Measurements from ENCODE around the gene OLFML3.
"Not testable (repeated sequence)": the region's sequence is repeated elsewhere in the genome, so short reads cannot be mapped to it uniquely, and the experiment has no call there.

Gene OLFML3, protein sequence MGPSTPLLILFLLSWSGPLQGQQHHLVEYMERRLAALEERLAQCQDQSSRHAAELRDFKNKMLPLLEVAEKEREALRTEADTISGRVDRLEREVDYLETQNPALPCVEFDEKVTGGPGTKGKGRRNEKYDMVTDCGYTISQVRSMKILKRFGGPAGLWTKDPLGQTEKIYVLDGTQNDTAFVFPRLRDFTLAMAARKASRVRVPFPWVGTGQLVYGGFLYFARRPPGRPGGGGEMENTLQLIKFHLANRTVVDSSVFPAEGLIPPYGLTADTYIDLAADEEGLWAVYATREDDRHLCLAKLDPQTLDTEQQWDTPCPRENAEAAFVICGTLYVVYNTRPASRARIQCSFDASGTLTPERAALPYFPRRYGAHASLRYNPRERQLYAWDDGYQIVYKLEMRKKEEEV

GRCh38 chr1:113978863-113979702, at the start of gene OLFML3:
Gene OLFML3 (plus strand): TSS chr1:113979474. CDS start chr1:113979517, 43 bp downstream.
- peak; percentile 81 for DNase-seq

GRCh38 chr1:113929750-113930498, 49.4 kb upstream of the OLFML3 start:
- DNase-seq, result peak; percentile 48

DNA sequence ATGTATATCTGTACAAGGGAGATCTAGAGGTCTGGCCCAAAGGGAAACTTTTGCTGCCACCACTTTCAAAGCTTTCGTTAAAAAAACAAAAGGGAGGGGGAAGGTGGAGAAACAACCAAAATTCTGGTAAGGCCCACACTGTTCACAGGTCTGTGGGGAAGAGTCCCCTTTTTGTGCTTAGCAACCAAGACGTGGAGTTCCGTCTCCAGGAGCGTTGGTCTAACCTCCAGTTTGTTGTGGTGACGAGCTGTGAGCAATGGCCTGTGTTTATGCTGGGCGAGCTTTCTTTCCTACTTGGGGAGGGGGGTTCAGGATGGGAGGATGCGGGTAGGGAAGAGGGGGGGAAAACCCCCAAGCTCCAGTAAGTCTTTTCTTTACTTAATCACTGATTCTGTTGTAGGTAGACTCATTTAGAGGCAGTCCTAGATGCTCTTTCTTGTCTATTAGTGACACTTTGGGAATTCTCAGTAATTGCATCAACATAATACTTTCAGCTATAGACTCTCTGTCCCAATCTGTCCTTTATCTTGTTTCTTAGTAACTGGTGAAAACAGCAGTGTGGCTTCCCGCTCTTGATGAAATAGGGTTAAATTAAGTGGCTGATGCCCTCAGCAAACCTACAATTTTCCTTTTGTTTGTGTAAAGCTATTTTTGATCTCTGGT, 48.6 kb upstream of the OLFML3 start:
- DNase-seq, result no peak

GRCh38 chr1:113931451-113931851, 47.8 kb upstream of the OLFML3 start:
- no peak for DNase-seq

DNA sequence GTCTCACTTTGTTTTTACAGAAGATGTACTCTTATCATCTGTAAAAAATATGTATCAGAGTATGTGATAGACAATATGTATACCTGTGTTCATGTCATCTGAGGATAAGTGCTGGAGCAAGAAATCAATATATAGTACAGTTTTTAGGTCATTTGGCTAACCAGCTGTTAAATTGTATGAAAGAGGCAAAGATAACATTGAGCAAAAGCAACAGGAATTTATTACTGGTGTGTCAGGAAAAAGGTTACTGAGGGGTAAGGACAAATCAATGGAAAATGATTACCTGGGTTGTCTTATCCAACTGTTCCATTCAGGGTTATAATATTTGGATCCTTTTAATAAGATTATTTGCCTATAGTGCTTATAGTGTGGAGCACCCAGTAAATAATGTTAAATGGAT, 45.3 kb upstream of the OLFML3 start:
- DNase-seq, result no peak

GRCh38 chr1:113934511-113935055, 44.7 kb upstream of the OLFML3 start:
- DNase-seq, result no peak

DNA sequence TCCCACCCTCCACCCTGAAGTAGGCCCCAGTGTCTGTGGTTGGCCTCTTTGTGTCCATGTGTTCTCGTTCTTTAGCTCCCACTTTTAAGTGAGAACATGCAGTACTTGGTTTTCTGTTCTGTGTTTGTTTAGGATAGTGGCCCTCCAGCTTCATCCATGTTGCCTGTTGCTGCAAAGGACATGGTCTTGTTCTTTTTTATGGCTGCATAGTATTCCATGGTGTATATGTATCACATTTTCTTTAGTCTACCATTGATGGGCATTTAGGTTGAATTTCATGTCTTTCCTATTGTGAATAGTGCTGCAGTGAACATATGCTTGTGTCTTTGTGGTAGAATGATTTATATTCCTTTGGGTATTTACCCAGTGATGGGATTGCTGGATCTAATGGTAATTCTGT, 44.1 kb upstream of the OLFML3 start:
- no peak for DNase-seq

- DNase-seq, result no peak
Observed at GRCh38 chr1:113935970-113936369, 43.3 kb upstream of the OLFML3 start.

GRCh38 chr1:113937146-113937545, 42.1 kb upstream of the OLFML3 start:
- DNase-seq, result no peak

DNA sequence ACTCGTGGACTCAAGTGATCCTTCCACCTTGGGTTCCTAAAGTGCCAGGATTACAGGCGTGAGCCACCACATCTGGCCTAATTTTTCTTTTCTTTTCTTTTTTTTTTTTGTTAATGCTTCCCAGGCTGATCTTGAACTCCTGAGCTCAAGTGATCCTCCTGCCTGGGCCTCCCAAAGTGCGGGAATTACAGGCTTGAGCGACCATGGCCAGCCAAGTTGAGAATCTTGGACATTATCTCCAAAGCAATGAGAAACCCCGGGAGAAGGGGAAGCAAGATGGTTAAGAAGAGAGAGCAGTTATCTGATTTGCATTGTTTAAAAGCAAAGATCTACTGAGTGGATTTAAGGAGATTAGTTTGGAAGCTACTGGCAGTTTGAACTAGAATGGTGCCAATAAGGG, 41.1 kb upstream of the OLFML3 start:
- no peak for DNase-seq

- DNase-seq, result no peak
Observed at GRCh38 chr1:113940365-113941244, 38.7 kb upstream of the OLFML3 start.

DNA sequence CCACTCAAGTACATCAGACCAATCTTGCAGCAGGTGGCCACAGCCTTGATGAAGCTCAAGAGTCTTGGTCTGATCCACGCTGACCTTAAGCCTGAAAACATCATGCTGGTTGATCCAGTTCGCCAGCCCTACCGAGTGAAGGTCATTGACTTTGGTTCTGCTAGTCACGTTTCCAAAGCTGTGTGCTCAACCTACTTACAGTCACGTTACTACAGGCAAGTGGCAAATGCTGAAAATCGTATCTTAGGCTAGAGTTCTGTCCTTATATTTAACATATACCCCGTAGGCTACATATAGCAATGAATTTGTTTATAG, 38.1 kb upstream of the OLFML3 start:
- no peak for DNase-seq

DNA sequence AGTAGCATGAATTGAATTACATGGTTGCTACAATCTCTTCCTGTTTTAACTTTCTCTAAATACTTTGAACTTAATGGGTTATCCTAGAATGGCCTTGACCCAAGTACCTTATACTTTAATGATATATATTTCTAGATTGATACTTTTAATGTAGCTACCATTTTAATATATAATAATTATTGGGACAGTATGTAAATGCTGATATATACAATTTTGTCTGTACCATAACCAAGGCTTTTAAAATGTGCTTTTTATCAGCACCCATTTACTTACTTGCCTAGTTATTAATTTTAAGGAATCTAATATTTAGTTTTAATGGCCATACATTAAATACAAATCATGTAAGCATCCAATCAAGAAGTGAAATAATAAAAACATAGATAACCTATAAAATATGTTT, 36.7 kb upstream of the OLFML3 start:
- no peak for DNase-seq

DNA sequence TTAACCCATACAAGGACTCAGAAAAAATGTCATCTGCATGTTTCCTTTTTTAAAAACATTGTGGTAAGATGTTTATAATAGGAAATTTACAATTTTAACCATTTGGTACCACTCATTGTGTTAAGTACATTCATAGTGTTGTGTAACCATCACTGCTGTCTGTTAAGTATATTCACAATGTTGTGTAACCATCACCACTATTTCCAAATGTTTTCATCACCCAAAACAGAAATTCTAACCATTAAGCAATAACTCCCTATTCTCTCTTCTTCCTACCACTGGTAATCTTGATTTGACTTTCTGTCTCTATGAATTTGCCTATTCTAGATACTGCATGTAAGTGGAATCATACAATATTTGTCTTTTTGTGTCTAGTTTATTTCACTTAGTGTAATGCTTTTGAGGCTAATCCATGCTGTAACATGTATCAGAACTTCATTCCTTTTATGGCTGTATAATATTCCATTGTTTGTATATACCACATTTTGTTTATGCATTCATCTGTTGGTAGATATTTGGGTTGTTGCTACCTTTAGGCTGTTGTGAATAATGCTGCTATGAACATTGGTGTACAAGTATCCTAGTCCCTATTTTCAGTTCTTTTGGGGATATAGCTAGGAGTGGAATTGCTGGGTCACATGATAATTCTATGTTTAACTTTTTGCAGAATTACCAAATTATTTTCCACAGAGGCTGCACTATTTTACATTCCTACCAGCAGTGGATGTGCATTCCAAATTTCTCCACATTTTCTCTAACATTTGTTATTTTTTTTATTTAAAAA, 36.1 kb upstream of the OLFML3 start:
- DNase-seq, result no peak

GRCh38 chr1:113945329-113945728, 33.9 kb upstream of the OLFML3 start:
- no peak for DNase-seq

GRCh38 chr1:113946112-113946511, 33.2 kb upstream of the OLFML3 start:
- DNase-seq, result no peak

- DNase-seq, result no peak
Observed at GRCh38 chr1:113946678-113947387, 32.4 kb upstream of the OLFML3 start.

DNA sequence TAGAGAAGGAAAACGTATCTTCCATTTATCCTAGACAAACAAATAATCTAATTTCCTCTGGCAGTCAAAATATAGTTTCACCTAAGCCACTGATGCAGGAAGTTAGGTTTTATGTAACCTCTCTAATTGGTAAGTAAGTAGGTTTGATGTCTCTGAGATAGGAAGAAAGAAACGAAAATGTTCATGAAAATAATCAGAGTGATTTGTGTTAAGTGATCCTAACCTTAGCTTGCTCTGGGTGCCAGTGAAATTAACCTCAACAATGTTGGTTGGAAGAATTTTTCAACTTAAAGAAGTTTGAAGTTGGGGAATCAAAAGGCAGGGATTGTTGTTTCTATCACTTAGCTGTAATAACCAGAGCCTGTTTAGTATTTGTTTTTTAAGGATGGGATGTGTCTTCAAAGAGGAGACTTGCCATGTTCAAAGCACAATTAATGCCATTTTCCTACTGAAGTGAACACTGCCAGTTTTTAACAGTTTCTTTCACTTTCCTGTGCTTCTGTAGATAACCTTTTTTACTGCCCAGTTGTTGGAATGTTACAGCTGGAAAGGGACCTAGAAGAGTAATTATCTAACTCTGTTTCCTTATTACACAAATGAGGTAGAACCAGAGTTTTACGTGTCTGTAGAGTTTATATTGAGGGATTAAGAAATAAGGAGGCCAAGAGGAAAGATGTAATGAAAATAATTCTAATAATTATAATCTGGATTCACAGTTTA, 31.7 kb upstream of the OLFML3 start:
- DNase-seq, result no peak

DNA sequence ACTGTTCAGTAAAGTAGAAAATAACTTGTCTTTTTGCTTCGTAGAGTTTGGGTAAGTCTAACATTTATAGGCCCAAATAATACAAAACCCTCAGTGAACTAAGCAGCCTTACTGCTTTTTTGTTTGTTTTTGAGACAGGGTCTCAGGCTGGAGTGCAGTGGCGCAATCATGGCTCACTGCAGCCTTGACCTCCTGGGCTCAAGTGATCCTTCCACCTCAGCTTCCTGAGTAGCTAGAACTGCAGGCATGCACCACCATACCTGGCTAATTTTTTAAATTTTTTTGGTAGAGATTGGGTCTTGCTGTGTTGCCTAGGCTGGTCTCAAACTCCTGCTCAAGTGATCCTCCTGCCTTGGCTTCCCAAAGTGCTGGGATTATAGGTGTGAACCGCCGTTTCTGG, 31.1 kb upstream of the OLFML3 start:
- DNase-seq, result not testable (repeated sequence)
